ENCODE measurements around the gene KDM6A.
"Not testable (repeated sequence)": the region's sequence is repeated elsewhere in the genome, so short reads cannot be mapped to it uniquely, and the experiment has no call there.

The KDM6A gene

GRCh38 chrX:45110494-45110893, 237.5 kb downstream of the KDM6A start:
- DNase-seq (ENCODE audit: low spot score): no peak

GRCh38 chrX:45126158-45126557, 253.2 kb downstream of the KDM6A start:
- no peak for DNase-seq (ENCODE audit: low spot score)

- no peak for DNase-seq (ENCODE audit: low spot score)
Measured at GRCh38 chrX:45128896-45129454, 256.0 kb downstream of the KDM6A start.

GRCh38 chrX:45133465-45133864, 260.5 kb downstream of the KDM6A start:
- no peak for DNase-seq (ENCODE audit: low spot score)

- no peak for DNase-seq (ENCODE audit: low spot score)
Measured at GRCh38 chrX:45134315-45134731, 261.3 kb downstream of the KDM6A start.

GRCh38 chrX:45134775-45135174, 261.8 kb downstream of the KDM6A start:
- no peak for DNase-seq (ENCODE audit: low spot score)

GRCh38 chrX:45135391-45136075, 262.5 kb downstream of the KDM6A start:
- not testable (repeated sequence) for DNase-seq (ENCODE audit: low spot score)

GRCh38 chrX:45137531-45137930, 264.5 kb downstream of the KDM6A start:
- DNase-seq (ENCODE audit: low spot score): no peak

- DNase-seq (ENCODE audit: low spot score): no peak
Measured at GRCh38 chrX:45138525-45138924, 265.5 kb downstream of the KDM6A start.

- no peak for DNase-seq (ENCODE audit: low spot score)
Measured at GRCh38 chrX:45140812-45141211, 267.8 kb downstream of the KDM6A start.

GRCh38 chrX:45142185-45142584, 269.2 kb downstream of the KDM6A start:
- no peak for DNase-seq (ENCODE audit: low spot score)

GRCh38 chrX:45143455-45143854, 270.5 kb downstream of the KDM6A start:
- no peak for DNase-seq (ENCODE audit: low spot score)

- no peak for DNase-seq (ENCODE audit: low spot score)
Measured at GRCh38 chrX:45145492-45146215, 272.7 kb downstream of the KDM6A start.

GRCh38 chrX:45150821-45151220, 277.8 kb downstream of the KDM6A start:
- DNase-seq (ENCODE audit: low spot score): no peak

GRCh38 chrX:45154033-45154360, 281.0 kb downstream of the KDM6A start:
- no peak for DNase-seq (ENCODE audit: low spot score)

- no peak for DNase-seq (ENCODE audit: low spot score)
Measured at GRCh38 chrX:45154462-45154861, 281.5 kb downstream of the KDM6A start.

- no peak for DNase-seq (ENCODE audit: low spot score)
Measured at GRCh38 chrX:45157647-45158046, 284.7 kb downstream of the KDM6A start.

All from GM03348 (cell line).